ENCODE results near the gene SLC4A4. TPM values are rescaled to one million over a fixed set of nuclear protein-coding genes. Genes with fewer than 3 reads are reported as not detected.

Gene SLC4A4
- total and polyA plus RNA-seq, 10 of the 15 experiments (the other 5 are each of a cell fraction or from before 2014, with no cell fraction given) = 0.05 to 0.44 (median 0.18) TPM

DNA sequence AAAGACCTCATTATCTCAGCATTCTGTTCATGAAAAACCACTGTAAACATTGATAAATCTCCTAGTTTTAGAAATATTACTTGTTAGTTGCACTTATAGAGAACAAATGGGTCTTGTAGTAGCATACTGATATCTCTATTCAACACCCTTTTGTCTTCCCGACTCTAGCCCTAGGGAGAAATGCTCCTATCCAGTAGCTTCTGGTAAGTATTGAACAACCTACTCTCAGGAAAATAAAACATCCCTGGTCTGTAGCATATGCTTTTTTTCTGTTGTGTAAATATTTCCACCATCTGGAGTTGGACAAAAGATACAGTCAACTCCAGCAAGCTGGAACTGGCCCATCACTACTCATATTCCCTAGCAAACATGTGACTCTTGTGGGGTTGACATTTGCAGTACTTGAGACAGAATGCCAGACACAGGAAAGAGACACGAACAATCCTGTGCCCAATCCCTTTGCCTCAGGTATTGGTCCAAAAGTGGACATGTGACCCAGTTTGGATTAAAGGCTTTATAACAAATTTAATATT lies 256.8 kb downstream of the SLC4A4 start:
- H3K36me3 ChIP-seq (ENCODE audit: control insufficient read depth in 2 of 2, insufficient read depth in 2 of 2, low read length in 1 of 2) = no peaks in the 10 kb centered on the region
- no peaks in the 10 kb centered on the region for H4K20me1 ChIP-seq (ENCODE audit: control insufficient read depth, insufficient read depth)
- no peak overlapping the region for H3K9ac ChIP-seq (ENCODE audit: control insufficient read depth, insufficient read depth, low read length)
- H3K9me3 ChIP-seq (replicated peaks; ENCODE audit: control insufficient read depth, insufficient read depth, low read length) = no peaks in the 10 kb centered on the region
- BruUV-seq (replicated peaks) = no TSS peak
- H3K27me3 ChIP-seq (replicated peaks in 1 of 2; ENCODE audit: control insufficient read depth in 2 of 2, insufficient read depth in 2 of 2, low read length in 1 of 2) = no peaks in the 10 kb centered on the region
- in situ Hi-C loops (cut with MboI) (no loop called here), intact Hi-C loops (cut with micrococcal nuclease; ENCODE audit: unreplicated experiment) (no loop called here)
- no peaks in the 10 kb centered on the region for H3K4me1 ChIP-seq (ENCODE audit: control insufficient read depth, insufficient read depth, low read length)
- no peak overlapping the region for H3K4me3 ChIP-seq
- no peaks in the 10 kb centered on the region for H3K79me2 ChIP-seq (ENCODE audit: control insufficient read depth, insufficient read depth, low read length)
- H3K4me2 ChIP-seq (ENCODE audit: control insufficient read depth, insufficient read depth) = no peak overlapping the region
- FAIRE-seq = no peak
- no peak overlapping the region for H3K27ac ChIP-seq (ENCODE audit: control insufficient read depth, insufficient read depth)
- 22% methylated on average over 2 of the region's 2 CpGs for WGBS (ENCODE audit: insufficient coverage, insufficient replicate concordance, low lambda C conversion rate, missing lambda C conversion rate)
- ChIA-PET CTCF (no interaction called here), RAD21 (ENCODE audit: unreplicated experiment) (no interaction called here), POLR2A (no interaction called here), SMC1A (ENCODE audit: uncharacterized antibody, unreplicated experiment) (no interaction called here)
- no peak for ATAC-seq
- TF ChIP-seq YY1 (IDR thresholded peaks at IDR 0.05; ENCODE audit: low read depth, low read length) (no peak), MYB (IDR thresholded peaks at IDR 0.05; ENCODE audit: borderline replicate concordance, low read depth, low read length) (no peak), ZSCAN29 (IDR thresholded peaks at IDR 0.05) (no peak), SIN3A (IDR thresholded peaks at IDR 0.05; ENCODE audit: low read depth, low read length) (no peak), MTA3 (IDR thresholded peaks at IDR 0.05; ENCODE audit: borderline replicate concordance, low read length) (no peak), POLR2A (IDR thresholded peaks at IDR 0.05; ENCODE audit: low read depth, low read length) (no peak), WRNIP1 (IDR thresholded peaks at IDR 0.05; ENCODE audit: borderline replicate concordance, low read depth, low read length) (no peak), STAT3 (IDR thresholded peaks at IDR 0.05; ENCODE audit: low read depth, low read length) (no peak), MXI1 (IDR thresholded peaks at IDR 0.05; ENCODE audit: low read depth, low read length) (no peak), NFIC (IDR thresholded peaks at IDR 0.05; ENCODE audit: low read depth, low read length) (no peak), MYC (IDR thresholded peaks at IDR 0.05; ENCODE audit: insufficient read depth, insufficient read length, insufficient replicate concordance, low read length, severe bottlenecking) (no peak), E2F4 (IDR thresholded peaks at IDR 0.05; ENCODE audit: low read depth, low read length) (no peak), GABPA (IDR thresholded peaks at IDR 0.05; ENCODE audit: low read depth) (no peak)
- TF ChIP-seq, protein P1, sequence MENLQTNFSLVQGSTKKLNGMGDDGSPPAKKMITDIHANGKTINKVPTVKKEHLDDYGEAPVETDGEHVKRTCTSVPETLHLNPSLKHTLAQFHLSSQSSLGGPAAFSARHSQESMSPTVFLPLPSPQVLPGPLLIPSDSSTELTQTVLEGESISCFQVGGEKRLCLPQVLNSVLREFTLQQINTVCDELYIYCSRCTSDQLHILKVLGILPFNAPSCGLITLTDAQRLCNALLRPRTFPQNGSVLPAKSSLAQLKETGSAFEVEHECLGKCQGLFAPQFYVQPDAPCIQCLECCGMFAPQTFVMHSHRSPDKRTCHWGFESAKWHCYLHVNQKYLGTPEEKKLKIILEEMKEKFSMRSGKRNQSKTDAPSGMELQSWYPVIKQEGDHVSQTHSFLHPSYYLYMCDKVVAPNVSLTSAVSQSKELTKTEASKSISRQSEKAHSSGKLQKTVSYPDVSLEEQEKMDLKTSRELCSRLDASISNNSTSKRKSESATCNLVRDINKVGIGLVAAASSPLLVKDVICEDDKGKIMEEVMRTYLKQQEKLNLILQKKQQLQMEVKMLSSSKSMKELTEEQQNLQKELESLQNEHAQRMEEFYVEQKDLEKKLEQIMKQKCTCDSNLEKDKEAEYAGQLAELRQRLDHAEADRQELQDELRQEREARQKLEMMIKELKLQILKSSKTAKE (IDR thresholded peaks at IDR 0.05; ENCODE audit: low read depth, poor library complexity, severe bottlenecking) = no peak
- TF ChIP-seq, protein P2, sequence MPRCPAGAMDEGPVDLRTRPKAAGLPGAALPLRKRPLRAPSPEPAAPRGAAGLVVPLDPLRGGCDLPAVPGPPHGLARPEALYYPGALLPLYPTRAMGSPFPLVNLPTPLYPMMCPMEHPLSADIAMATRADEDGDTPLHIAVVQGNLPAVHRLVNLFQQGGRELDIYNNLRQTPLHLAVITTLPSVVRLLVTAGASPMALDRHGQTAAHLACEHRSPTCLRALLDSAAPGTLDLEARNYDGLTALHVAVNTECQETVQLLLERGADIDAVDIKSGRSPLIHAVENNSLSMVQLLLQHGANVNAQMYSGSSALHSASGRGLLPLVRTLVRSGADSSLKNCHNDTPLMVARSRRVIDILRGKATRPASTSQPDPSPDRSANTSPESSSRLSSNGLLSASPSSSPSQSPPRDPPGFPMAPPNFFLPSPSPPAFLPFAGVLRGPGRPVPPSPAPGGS (IDR thresholded peaks at IDR 0.05; ENCODE audit: borderline replicate concordance, insufficient read depth, low read depth, low read length, poor library complexity, severe bottlenecking) = no peak
- no peak for DNase-seq (ENCODE audit: low read depth, low spot score)
- no peak overlapping the region for H2AFZ ChIP-seq (ENCODE audit: control insufficient read depth, low read depth, low read length)

Measured in GM12878 (cell line).